Central memory CD4-positive, alpha-beta T cell (primary cell): ENCODE data around the gene FBXO40.

Experiments used
- DNase-seq: peaks from one replicate; pipeline ENCODE4 v3.0.0; 2022

The FBXO40 gene

DNA sequence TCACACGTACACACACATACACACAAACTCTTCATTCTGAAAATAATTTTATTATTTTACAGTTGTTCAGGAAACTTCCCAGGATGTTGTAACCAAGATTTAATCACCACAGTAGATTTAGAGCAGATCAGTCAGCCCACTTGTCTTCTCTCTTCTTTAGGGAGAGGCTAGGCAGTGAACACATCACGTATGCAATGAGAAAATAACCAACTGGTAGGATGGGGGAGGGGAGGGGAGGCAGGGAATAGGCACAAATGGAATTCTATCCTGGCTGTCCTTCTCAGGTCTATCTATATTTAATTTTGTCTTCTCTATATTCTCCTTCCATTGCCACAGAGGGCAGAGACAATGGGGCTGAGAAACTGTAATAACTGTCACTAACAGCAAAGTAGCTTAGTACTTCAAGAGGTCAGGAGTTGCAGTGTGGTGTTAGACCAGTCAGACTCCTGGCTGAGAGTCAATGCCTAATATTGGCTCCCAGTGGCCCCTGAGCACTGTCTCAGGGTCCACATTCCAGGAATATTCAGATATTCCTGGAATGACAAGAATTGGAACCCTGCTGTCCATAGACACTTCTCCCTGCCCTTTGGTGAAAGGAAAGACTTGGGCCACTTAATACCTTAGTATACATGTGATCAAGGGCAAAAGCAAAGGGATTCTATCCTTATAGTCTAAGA is 70.1 kb downstream of the FBXO40 start:
- DNase-seq: no peak

DNA sequence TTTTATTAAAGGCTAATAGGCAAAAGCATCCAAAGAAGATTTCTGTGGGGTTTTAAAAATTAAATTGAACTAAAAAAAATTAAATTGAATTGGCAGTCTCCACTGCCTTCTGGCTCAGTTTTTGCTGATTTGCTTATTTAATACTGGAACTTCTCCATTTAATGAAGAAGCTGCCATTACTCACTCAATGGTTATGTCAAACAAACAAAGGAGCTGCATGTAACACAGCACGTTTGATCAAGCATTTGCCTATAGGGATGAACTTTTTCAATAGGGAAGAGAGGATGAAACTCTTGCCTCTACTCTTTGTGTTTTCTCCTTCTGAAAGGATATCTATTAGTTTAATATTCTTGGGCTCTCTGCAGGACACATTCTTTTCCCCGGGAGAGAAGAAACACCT is 72.3 kb downstream of the FBXO40 start:
- no peak for DNase-seq

DNA sequence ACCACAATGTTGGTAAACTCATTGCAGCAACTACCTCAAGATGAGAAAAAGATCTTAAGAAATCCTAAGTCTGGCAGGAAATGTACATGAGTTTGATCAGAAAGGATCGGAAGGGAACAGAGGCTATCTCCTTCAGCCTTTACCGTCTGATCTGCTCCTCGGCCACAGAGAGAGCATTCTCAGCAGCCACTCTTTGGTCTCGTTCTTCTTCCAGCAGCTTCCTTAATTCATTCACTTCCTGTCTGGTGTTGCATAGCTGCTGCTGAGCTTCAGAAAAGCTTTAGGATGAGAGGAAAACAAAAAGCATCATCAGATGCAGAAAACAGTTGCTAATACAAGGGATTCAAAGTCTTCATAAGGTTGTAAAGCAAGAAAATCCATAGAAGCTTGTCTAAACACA is 74.2 kb downstream of the FBXO40 start:
- DNase-seq: no peak

DNA sequence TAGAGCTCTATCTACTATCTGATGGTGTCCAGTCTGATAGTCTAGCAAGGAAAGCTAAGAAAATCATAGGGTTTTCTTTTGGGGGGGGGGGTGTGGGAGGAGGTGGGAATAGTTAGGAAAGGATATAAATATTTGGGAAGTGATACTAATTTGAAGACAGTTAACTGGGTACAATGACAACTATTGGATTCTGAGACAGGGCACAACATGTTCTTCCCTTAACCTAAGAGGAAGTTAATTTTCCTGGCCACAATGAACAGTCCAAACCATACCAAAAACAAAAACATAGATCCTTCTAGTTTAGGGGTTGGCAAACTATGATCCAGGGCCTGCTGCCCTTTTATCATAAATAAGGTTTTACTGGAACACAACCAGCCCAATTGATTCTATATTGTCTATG is 77.5 kb downstream of the FBXO40 start:
- no peak for DNase-seq

DNA sequence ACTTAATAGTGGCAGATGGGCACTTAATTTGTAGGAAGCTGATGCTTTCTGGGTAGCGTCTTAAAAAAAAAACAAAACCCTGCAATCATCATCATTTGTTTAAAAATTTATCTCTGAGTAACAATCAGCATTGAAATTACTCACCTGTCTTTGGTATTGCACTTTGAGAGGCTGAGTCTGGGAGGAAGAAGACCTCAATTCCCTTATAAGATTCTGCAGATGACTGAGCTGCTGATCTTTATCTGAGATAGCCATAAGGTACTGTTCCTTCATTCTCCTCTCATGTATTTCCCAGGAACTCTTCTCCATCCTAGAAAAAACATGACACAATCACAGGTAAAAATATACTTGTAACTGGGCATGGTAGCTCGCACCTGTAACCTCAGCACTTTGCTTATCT is 84.0 kb downstream of the FBXO40 start:
- DNase-seq: no peak
